ENCODE measurements around the gene KCNN3. TPM values are rescaled to one million over a fixed set of nuclear protein-coding genes. Genes with fewer than 3 reads are reported as not detected.

KCNN3 gene
- total RNA-seq, 1 experiment from 2014 or later, result 0.73 TPM

GRCh38 chr1:154802982-154803920 lies 66.8 kb downstream of the KCNN3 start:
- H3K9me3 ChIP-seq (ENCODE audit: low read depth, low read length, poor library complexity, severe bottlenecking), result no peaks in the 10 kb centered on the region
- CTCF ChIA-PET, result no interaction called here
- no peak overlapping the region for H3K4me3 ChIP-seq (ENCODE audit: low read depth, low read length, poor library complexity, severe bottlenecking)
- H3K4me1 ChIP-seq (ENCODE audit: insufficient read depth, low read length, poor library complexity, severe bottlenecking), result peaks cover 18% of the 10 kb centered on the region
- no peak overlapping the region for H3K27ac ChIP-seq (ENCODE audit: low read depth, low read length, poor library complexity, severe bottlenecking)
- POLR2A ChIA-PET (ENCODE audit: low non-redundant PET), result no interaction called here
- H3K27me3 ChIP-seq (replicated peaks; ENCODE audit: insufficient read depth, low read depth, low read length, poor library complexity), result no peaks in the 10 kb centered on the region
- intact Hi-C loops (cut with micrococcal nuclease; ENCODE audit: unreplicated experiment), result no loop called here
- no peak for DNase-seq (ENCODE audit: low spot score)
- no peaks in the 10 kb centered on the region for H3K36me3 ChIP-seq (ENCODE audit: insufficient read depth, low read length, poor library complexity, severe bottlenecking)
- BruUV-seq (replicated peaks), result no TSS peak
- TF ChIP-seq EZH2 (IDR thresholded peaks at IDR 0.05; ENCODE audit: borderline replicate concordance, low read depth, low read length, poor library complexity, severe bottlenecking), result no peak
- TF ChIP-seq, protein P1, sequence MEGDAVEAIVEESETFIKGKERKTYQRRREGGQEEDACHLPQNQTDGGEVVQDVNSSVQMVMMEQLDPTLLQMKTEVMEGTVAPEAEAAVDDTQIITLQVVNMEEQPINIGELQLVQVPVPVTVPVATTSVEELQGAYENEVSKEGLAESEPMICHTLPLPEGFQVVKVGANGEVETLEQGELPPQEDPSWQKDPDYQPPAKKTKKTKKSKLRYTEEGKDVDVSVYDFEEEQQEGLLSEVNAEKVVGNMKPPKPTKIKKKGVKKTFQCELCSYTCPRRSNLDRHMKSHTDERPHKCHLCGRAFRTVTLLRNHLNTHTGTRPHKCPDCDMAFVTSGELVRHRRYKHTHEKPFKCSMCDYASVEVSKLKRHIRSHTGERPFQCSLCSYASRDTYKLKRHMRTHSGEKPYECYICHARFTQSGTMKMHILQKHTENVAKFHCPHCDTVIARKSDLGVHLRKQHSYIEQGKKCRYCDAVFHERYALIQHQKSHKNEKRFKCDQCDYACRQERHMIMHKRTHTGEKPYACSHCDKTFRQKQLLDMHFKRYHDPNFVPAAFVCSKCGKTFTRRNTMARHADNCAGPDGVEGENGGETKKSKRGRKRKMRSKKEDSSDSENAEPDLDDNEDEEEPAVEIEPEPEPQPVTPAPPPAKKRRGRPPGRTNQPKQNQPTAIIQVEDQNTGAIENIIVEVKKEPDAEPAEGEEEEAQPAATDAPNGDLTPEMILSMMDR (conservative IDR thresholded peaks at IDR 0.05; ENCODE audit: low read depth, low read length), result no peak

- no peaks in the 10 kb centered on the region for H3K9me3 ChIP-seq (ENCODE audit: low read depth, low read length, poor library complexity, severe bottlenecking)
- intact Hi-C loops (cut with micrococcal nuclease; ENCODE audit: unreplicated experiment), result no loop called here
- DNase-seq (ENCODE audit: low spot score), result no peak
- no peak overlapping the region for H3K27ac ChIP-seq (ENCODE audit: low read depth, low read length, poor library complexity, severe bottlenecking)
- H3K4me3 ChIP-seq (ENCODE audit: low read depth, low read length, poor library complexity, severe bottlenecking), result no peak overlapping the region
- H3K27me3 ChIP-seq (replicated peaks; ENCODE audit: insufficient read depth, low read depth, low read length, poor library complexity), result no peaks in the 10 kb centered on the region
- CTCF ChIA-PET, result no interaction called here
- POLR2A ChIA-PET (ENCODE audit: low non-redundant PET), result no interaction called here
- BruUV-seq (replicated peaks), result no TSS peak
- H3K4me1 ChIP-seq (ENCODE audit: insufficient read depth, low read length, poor library complexity, severe bottlenecking), result peaks cover 18% of the 10 kb centered on the region
- TF ChIP-seq, protein P1 (conservative IDR thresholded peaks at IDR 0.05; ENCODE audit: low read depth, low read length), result no peak
- TF ChIP-seq EZH2 (IDR thresholded peaks at IDR 0.05; ENCODE audit: borderline replicate concordance, low read depth, low read length, poor library complexity, severe bottlenecking), result no peak
- no peaks in the 10 kb centered on the region for H3K36me3 ChIP-seq (ENCODE audit: insufficient read depth, low read length, poor library complexity, severe bottlenecking)
Measured at GRCh38 chr1:154802336-154802969, 67.6 kb downstream of the KCNN3 start.

DNA sequence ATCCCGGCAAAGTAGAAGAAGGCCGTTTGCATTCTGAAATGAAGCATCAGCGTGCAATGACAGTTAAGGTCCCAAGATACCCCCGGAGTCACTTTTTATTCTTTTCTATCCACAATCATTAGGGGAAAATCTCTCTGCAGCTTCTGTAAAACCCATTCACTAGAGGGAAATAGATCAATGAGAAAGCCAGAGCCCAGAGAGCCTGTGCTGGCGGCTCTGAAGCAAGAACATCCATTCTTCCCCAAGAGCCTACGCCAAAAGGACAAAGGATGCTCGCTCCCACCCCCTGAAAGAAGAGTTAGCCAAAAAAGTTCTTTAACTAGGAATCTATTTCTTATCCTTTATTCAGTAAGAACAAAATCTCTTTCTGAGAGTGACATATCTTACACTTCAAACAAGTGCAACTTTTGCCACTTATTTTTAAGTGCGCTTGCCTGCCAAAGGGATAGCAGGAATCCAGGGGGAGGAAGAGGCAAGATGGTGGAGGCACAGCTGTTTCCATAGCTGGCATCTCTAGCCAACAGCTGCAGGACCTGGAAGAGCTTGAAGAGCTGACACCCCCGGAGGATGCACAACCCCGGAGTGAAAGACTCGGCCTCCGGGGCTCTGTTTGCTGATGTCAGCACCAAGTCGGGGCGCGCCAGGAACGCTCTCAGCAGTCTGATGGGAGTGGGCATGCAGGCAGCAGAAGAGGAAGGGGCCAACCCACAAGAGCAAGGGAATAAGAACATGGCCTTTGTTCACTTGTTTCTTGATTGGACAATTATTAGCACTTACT lies 68.7 kb downstream of the KCNN3 start:
- peaks cover 13% of the 10 kb centered on the region for H3K4me1 ChIP-seq (ENCODE audit: insufficient read depth, low read length, poor library complexity, severe bottlenecking)
- H3K36me3 ChIP-seq (ENCODE audit: insufficient read depth, low read length, poor library complexity, severe bottlenecking), result no peaks in the 10 kb centered on the region
- H3K4me3 ChIP-seq (ENCODE audit: low read depth, low read length, poor library complexity, severe bottlenecking), result no peak overlapping the region
- no peak for DNase-seq (ENCODE audit: low spot score)
- H3K27ac ChIP-seq (ENCODE audit: low read depth, low read length, poor library complexity, severe bottlenecking), result no peak overlapping the region
- ChIA-PET CTCF (no interaction called here), POLR2A (ENCODE audit: low non-redundant PET) (no interaction called here)
- BruUV-seq (replicated peaks), result no TSS peak
- no peaks in the 10 kb centered on the region for H3K9me3 ChIP-seq (ENCODE audit: low read depth, low read length, poor library complexity, severe bottlenecking)
- H3K27me3 ChIP-seq (replicated peaks; ENCODE audit: insufficient read depth, low read depth, low read length, poor library complexity), result no peaks in the 10 kb centered on the region
- TF ChIP-seq, protein P1 (conservative IDR thresholded peaks at IDR 0.05; ENCODE audit: low read depth, low read length), result no peak
- TF ChIP-seq EZH2 (IDR thresholded peaks at IDR 0.05; ENCODE audit: borderline replicate concordance, low read depth, low read length, poor library complexity, severe bottlenecking), result no peak
- intact Hi-C loops (cut with micrococcal nuclease; ENCODE audit: unreplicated experiment), result no loop called here
